ENCODE results near the gene TBX2. TPM values are rescaled to one million over a fixed set of nuclear protein-coding genes. Genes with fewer than 3 reads are reported as not detected.
A peak's percentile ranks its signal among the peaks of the same experiment; 100 is the strongest.

The TBX2 gene
- total and polyA plus RNA-seq, 2 of the 13 experiments (the other 11 are each of a cell fraction or from before 2014, with no cell fraction given), result 2.8 to 15.3 TPM

DNA sequence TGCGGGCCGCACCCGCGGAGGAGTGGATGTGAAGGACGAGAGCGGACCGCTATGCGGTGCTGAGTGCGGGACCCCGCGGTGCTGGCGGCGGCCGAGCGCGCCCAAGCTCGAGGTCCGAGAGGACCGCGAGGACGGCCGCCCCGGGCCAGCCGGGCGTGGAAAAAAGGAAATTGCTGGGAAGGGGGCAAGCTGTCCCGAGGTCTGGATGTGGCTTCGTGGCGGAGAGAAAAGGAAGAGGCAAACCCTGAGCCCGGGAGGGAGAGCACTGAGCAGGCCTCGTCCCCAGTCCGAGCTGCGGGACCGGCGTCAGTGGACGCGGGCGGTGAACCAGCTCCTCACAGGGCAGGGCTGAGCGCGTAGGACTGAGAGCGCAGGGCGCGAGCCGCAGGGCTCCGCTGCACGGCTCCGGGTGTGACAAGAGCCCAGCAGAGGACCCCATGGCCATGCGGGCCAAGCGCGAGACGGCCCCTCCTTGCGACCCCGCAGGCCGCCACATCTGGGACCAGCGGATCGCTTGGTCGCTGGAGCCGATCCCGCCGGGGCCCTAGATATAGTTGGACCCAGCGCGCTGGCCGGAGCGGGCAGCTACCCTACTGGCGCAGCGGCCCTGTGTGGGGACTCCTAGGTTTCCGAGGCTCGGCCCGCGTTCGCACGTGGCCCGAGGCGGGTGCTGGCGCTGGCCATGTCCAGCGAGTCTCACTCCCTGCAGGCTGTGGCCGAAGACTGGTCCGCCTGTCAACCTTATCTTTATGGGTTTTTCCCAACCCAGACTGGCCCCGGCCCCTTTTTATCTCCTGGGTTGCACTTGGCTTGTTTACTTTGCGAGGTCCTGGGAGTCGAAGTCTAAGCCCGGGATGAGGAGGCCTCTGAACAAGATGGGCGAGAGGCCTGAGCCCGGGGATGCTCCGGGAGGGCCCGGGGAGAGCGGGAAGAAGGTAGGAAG lies 55.0 kb downstream of the TBX2 start (continued):
- no peak for TF ChIP-seq HNF1A (IDR thresholded peaks at IDR 0.05; ENCODE audit: low read depth)
- peak; percentile 67; the same call in 1 of the 2 replicates for TF ChIP-seq HNF1A (CRISPR knock-in tag; IDR thresholded peaks at IDR 0.05; ENCODE audit: borderline replicate concordance)
- no peak; the same call in 1 of the 2 replicates for TF ChIP-seq SAFB2 (CRISPR knock-in tag; IDR thresholded peaks at IDR 0.05; ENCODE audit: borderline replicate concordance, low read depth)
- no peak for TF ChIP-seq ZNF343 (CRISPR knock-in tag; IDR thresholded peaks at IDR 0.05)
- TF ChIP-seq ZNF792 (CRISPR knock-in tag; IDR thresholded peaks at IDR 0.05), result peak; percentile 66
- TF ChIP-seq ZBTB38 (CRISPR knock-in tag; IDR thresholded peaks at IDR 0.05), result peak; percentile 95
- peak; percentile 96 for TF ChIP-seq U2AF1 (optimal IDR thresholded peaks at IDR 0.05; ENCODE audit: low read depth, low read length)
- peak; percentile 97 for TF ChIP-seq ZNF687 (CRISPR knock-in tag; IDR thresholded peaks at IDR 0.05)
- TF ChIP-seq TBP (CRISPR knock-in tag; IDR thresholded peaks at IDR 0.05), result no peak
- no peak; the same call in 1 of the 2 replicates for TF ChIP-seq TMF1 (CRISPR knock-in tag; IDR thresholded peaks at IDR 0.05; ENCODE audit: low read depth)
- peak; percentile 44 for TF ChIP-seq AGO1 (IDR thresholded peaks at IDR 0.05; ENCODE audit: low read depth, low read length, poor library complexity, severe bottlenecking)
- no peak for TF ChIP-seq ZNF775 (CRISPR knock-in tag; IDR thresholded peaks at IDR 0.05; ENCODE audit: borderline replicate concordance)
- no peak for TF ChIP-seq NR1H2 (CRISPR knock-in tag; IDR thresholded peaks at IDR 0.05; ENCODE audit: borderline replicate concordance, low read depth)
